Measurements from ENCODE around the gene TRIM37.
A peak's percentile ranks its signal among the peaks of the same experiment; 100 is the strongest.
"Not testable (repeated sequence)": the region's sequence is repeated elsewhere in the genome, so short reads cannot be mapped to it uniquely, and the experiment has no call there.

The TRIM37 gene

GRCh38 chr17:58985971-58986370, 120.7 kb downstream of the TRIM37 start:
- DNase-seq: no peak

GRCh38 chr17:58985367-58985766, 121.3 kb downstream of the TRIM37 start:
- DNase-seq: no peak

- DNase-seq: no peak
Measured at GRCh38 chr17:58982626-58983025, 124.1 kb downstream of the TRIM37 start.

GRCh38 chr17:58980706-58981481, 125.8 kb downstream of the TRIM37 start:
- no peak for DNase-seq

- no peak for DNase-seq
Measured at GRCh38 chr17:58976541-58976940, 130.1 kb downstream of the TRIM37 start.

DNA sequence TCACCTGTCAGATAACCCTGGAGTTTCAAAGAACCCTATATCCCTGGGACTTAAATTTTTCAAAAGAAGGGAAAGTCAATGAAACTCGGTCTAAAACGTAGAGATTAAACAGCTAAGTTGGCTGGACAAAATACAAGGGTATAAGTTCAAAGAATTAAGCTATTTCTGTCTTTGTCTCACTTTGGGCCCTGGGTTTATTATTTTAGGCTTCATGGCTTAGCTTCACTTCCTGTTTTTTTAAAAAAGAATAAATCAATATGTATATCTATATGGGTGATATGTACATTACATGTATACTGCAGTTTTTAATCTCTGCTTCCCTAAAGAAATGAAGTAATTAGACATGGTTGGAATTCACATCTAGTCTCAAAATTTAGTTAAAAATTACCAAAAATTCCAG, 132.3 kb downstream of the TRIM37 start:
- DNase-seq: no peak

DNA sequence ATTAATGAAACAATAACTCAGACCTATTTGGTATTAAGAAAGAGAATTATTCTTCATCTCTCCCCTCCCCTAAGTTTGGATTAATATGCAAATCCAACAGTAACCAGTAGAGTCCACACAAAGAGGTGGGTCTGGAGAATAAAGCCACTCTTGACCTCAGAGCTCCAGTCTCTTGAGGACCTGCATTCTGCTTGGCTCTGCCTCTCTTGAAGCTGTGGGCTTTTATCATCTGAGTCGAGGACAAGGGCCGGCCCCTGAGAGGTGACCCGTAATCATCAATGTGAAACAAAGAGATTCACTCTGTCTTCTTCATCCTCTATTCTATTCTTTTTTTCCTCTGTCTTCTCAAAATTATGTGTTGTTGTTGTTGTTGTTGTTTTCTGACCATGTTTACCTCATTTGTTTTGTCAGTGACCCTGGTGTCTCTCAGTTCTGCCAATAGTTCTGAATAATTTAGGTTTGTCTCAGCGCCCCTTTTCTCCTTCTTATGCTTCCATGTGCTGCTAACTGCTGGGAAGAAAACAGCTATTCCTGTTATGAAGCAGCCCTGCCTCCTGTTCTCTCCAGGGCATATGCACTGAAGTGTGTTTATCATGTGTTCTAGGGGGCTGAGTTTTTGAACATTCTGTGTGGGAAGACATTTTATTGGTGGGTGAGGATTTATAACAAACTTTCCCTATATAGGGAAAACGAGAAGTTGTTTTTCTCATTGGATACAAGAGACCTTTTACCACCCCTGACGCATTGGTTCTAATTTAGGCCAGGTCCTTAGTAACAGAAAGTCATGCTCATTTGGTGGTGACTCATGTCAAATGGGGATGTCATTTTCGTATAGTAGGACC, 135.8 kb downstream of the TRIM37 start:
- no peak for DNase-seq

DNA sequence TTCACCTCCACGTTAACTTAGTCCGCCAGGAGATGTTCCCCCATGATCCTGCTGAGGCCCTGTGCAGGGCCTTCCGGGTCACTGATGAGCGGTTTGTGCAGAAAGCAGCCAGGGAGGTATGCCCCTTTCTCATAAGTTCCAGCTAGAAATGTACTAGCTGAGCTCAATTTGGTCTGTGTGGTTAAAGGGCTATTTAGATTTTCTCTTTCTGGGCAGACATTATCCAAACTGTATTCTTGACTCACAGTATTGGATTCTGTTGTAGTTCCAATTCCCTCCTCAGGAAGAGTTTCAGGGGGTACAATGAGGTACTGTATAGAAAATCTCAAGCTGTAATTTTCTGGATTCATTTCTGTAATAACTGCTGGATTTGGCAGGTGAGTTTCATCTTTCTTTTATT, 137.1 kb downstream of the TRIM37 start:
- no peak for DNase-seq

GRCh38 chr17:58969156-58969555, 137.5 kb downstream of the TRIM37 start:
- DNase-seq: no peak

- DNase-seq: peak; percentile 22
Measured at GRCh38 chr17:58968426-58969061, 138.1 kb downstream of the TRIM37 start.

- DNase-seq: no peak
Measured at GRCh38 chr17:58966208-58966607, 140.5 kb downstream of the TRIM37 start.

- no peak for DNase-seq
Measured at GRCh38 chr17:58965221-58965620, 141.5 kb downstream of the TRIM37 start.

GRCh38 chr17:58960068-58960467, 146.6 kb downstream of the TRIM37 start:
- DNase-seq: peak; percentile 33

- not testable (repeated sequence) for DNase-seq
Measured at GRCh38 chr17:58957725-58958073, 149.0 kb downstream of the TRIM37 start.

- DNase-seq: no peak
Measured at GRCh38 chr17:58956997-58957724, 149.5 kb downstream of the TRIM37 start.

- peak; percentile 9 for DNase-seq
Measured at GRCh38 chr17:58954358-58954757, 152.3 kb downstream of the TRIM37 start.

GRCh38 chr17:58947824-58948223, 158.9 kb downstream of the TRIM37 start:
- DNase-seq: no peak

DNA sequence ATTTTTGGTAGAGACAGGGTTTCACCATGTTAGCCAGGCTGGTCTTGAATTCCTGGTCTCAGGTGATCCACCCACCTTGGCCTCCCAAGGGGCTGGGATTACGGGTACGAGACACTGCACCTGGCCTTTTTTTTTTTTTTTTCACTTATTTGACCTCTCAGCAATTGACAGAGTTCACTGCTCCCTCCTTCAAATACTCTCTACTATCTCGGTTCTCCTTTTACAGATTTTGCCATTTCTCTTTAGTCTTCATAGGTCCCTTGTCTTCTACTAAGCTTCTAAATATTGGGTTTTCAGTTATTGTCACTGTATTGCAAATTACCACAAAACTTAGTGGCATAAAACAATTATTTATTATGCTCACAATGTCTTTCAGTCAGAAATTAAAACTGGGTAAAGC, 159.3 kb downstream of the TRIM37 start:
- DNase-seq: no peak

DNA sequence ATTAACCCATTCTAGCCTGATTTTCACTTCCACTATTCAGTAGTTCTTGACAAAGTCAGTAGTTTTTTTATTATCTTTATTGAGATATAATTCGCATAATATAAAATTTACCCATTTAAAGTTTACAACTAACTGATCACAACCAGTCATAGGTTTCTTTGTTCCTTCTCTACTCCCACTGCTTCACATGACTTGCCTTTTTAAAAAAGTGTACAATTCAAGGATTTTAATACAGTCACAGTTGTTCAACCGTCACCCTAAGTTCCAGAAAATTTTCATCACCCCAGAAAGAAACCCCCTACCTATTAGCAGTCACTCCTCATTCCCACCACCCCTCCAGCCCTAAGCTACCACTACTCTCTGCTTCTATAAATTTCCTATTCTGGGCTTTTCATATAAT, 162.5 kb downstream of the TRIM37 start:
- no peak for DNase-seq

DNA sequence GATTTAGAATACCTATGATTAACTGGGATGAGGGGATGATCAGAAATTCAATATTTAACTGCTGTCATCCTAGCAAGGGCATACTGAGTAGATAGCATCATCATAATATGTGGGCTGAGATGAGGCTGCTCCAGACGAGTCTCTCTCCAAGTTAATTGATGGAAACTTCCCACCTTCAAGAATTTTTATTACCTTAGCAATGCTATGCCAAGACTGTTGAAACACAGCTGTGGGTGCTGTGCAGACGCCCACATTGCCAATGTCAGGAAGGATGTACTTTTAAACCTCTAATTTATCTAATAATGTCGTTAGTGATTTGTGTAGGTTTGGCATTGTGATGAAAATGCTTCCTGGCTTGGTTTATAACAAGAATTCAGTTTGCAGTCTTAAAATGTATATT, 170.4 kb downstream of the TRIM37 start:
- DNase-seq: no peak

DNA sequence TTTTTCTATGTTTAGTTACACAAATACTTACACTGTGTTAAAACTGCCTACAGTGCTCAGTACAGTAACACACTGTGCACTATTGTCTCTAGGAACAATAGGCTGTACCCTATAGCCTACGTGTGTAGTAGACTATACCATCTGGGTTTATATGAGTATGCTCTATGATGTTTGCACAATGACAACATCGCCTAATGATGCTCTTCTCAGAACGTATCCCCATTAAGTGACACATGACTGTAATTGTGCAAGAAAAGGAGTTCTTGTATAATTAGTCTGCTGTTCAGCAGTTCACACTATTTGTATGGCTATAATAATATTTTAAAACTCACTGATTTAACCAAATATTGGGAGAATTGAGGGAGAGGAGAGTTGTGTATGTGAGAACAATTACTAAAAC, 173.7 kb downstream of the TRIM37 start:
- DNase-seq: no peak
